HG02571 (cell line): ENCODE measurements around the gene KDM6A.
"Not testable (repeated sequence)": the region's sequence is repeated elsewhere in the genome, so short reads cannot be mapped to it uniquely, and the experiment has no call there.

Experiments
- ATAC-seq: cut with Tn5 transposase; IDR thresholded peaks from one replicate; pipeline ENCODE4 v1.9.1; 2021; ENCODE audit warnings: mild to moderate bottlenecking, moderate library complexity; ENCODE audit not compliant: unreplicated experiment

KDM6A gene

GRCh38 chrX:44915361-44915868, 42.4 kb downstream of the KDM6A start:
- no peak for ATAC-seq

GRCh38 chrX:44918722-44919121, 45.7 kb downstream of the KDM6A start:
- ATAC-seq: no peak

- ATAC-seq: no peak
These were observed 50.0 kb downstream of the KDM6A start for GRCh38 chrX:44922980-44923379.

GRCh38 chrX:44927398-44927797, 54.4 kb downstream of the KDM6A start:
- ATAC-seq: no peak

- no peak for ATAC-seq
These were observed 58.5 kb downstream of the KDM6A start for GRCh38 chrX:44931441-44931973.

GRCh38 chrX:44935172-44935571, 62.2 kb downstream of the KDM6A start:
- ATAC-seq: no peak

- no peak for ATAC-seq
These were observed 62.7 kb downstream of the KDM6A start for GRCh38 chrX:44935640-44936039.

GRCh38 chrX:44937606-44938005, 64.6 kb downstream of the KDM6A start:
- ATAC-seq: no peak

GRCh38 chrX:44938111-44938510, 65.1 kb downstream of the KDM6A start:
- ATAC-seq: no peak

- not testable (repeated sequence) for ATAC-seq
These were observed 67.6 kb downstream of the KDM6A start for GRCh38 chrX:44940541-44940940.

- ATAC-seq: no peak
These were observed 70.0 kb downstream of the KDM6A start for GRCh38 chrX:44943007-44943406.

- ATAC-seq: no peak
These were observed 71.9 kb downstream of the KDM6A start for GRCh38 chrX:44944894-44945293.

- ATAC-seq: no peak
These were observed 72.7 kb downstream of the KDM6A start for GRCh38 chrX:44945736-44946135.

GRCh38 chrX:44946771-44947170, 73.8 kb downstream of the KDM6A start:
- ATAC-seq: no peak

GRCh38 chrX:44947995-44948394, 75.0 kb downstream of the KDM6A start:
- ATAC-seq: no peak

- no peak for ATAC-seq
These were observed 75.4 kb downstream of the KDM6A start for GRCh38 chrX:44948406-44948805.

GRCh38 chrX:44949125-44949524, 76.1 kb downstream of the KDM6A start:
- no peak for ATAC-seq

- not testable (repeated sequence) for ATAC-seq
These were observed 77.7 kb downstream of the KDM6A start for GRCh38 chrX:44950471-44951366.

- no peak for ATAC-seq
These were observed 78.6 kb downstream of the KDM6A start for GRCh38 chrX:44951572-44952067.

- ATAC-seq: no peak
These were observed 79.5 kb downstream of the KDM6A start for GRCh38 chrX:44952329-44953027.

GRCh38 chrX:44953734-44954502, 80.9 kb downstream of the KDM6A start:
- no peak for ATAC-seq
